GM10248 (cell line): Measurements from ENCODE around the gene MYO16.

Source experiments
- CTCF ChIA-PET: fragments of 300-600 bp; sonication (Branson Sonifier 250); formaldehyde crosslinking; extraction: SDS; loops from one replicate; lab custom pipeline; 2021; ENCODE audit warnings: antibody characterized with exemption; lab: Yijun Ruan, JAX
- POLR2A ChIA-PET: fragments of 350-650 bp; sonication (Branson Sonifier 250); formaldehyde crosslinking; extraction: SDS; loops from one replicate; lab custom pipeline; 2020; ENCODE audit warnings: antibody characterized with exemption; lab: Yijun Ruan, JAX
- DNase-seq: peaks from one replicate; pipeline ENCODE4 v3.0.0; 2012; ENCODE audit errors: extremely low spot score
- TF ChIP-seq, protein P1 (sequence below): IDR thresholded peaks from 2 replicates; pipeline ENCODE4 v1.5.1; 2012; ENCODE audit warnings: mild to moderate bottlenecking, low read depth; ENCODE audit errors: extremely low read depth, missing control alignments, control extremely low read depth

MYO16 gene

DNA sequence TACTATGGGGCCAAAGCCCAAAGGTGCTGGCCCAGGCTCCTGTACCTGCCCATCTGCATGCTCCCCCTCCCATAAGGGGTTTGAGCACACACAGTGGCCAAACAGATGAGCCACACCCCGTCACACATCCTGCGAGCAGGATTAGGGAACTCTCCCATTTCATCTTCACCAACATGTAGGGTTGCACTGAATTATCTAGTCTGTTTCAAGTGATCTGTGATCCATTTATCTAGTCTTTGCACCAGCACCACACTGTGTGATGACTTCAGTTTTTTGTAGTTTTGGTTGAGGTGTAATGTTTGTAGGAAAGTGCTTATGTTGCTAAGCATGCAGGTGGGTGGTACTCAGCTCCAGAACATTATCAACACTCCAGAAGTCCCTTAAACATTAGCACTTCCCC lies 249.3 kb downstream of the MYO16 start:
- POLR2A ChIA-PET: no interaction called here
- no peak for DNase-seq
- TF ChIP-seq, protein P1, sequence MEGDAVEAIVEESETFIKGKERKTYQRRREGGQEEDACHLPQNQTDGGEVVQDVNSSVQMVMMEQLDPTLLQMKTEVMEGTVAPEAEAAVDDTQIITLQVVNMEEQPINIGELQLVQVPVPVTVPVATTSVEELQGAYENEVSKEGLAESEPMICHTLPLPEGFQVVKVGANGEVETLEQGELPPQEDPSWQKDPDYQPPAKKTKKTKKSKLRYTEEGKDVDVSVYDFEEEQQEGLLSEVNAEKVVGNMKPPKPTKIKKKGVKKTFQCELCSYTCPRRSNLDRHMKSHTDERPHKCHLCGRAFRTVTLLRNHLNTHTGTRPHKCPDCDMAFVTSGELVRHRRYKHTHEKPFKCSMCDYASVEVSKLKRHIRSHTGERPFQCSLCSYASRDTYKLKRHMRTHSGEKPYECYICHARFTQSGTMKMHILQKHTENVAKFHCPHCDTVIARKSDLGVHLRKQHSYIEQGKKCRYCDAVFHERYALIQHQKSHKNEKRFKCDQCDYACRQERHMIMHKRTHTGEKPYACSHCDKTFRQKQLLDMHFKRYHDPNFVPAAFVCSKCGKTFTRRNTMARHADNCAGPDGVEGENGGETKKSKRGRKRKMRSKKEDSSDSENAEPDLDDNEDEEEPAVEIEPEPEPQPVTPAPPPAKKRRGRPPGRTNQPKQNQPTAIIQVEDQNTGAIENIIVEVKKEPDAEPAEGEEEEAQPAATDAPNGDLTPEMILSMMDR: no peak
- CTCF ChIA-PET: interaction anchor here (1.1 to 1.8 kb wide), 2 partner anchors 9 to 16 kb away, joined by 3 read pairs; no protein-coding TSS in a partner anchor

DNA sequence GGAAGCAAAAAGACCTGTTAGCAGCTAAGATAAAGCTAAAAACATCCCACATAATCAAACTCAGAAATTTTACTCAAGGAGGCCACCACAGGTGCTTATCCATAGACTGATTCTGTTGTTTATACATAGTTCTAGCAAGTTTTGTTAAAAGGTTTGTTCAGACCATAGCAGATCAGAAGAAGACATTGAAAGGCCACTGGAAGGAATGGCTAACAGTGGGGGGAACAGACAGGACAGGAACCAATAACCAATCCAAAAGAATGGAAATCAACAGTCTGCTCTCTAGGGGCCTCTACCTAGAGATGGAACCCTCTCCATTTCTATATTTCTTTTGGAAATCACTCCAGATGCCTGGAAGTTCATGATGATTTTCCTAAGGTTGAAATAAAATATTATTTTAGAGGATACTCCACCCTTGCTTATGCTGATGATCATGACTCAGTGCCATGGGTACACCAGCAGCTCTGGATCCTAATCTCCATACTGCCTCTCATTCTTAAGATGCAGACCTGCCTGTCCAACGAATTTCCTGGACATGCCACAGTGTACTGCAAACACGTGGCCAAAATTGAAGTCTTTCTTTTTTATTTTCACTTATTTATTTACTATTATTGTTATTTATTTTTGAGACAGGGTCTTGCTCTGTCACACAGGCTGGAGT lies 260.0 kb downstream of the MYO16 start:
- DNase-seq: no peak
- TF ChIP-seq, protein P1: no peak
- POLR2A ChIA-PET: interaction anchor here (0.6 kb wide), 1 partner anchor 26 kb away, joined by 5 read pairs; no protein-coding TSS in a partner anchor
- CTCF ChIA-PET: no interaction called here

DNA sequence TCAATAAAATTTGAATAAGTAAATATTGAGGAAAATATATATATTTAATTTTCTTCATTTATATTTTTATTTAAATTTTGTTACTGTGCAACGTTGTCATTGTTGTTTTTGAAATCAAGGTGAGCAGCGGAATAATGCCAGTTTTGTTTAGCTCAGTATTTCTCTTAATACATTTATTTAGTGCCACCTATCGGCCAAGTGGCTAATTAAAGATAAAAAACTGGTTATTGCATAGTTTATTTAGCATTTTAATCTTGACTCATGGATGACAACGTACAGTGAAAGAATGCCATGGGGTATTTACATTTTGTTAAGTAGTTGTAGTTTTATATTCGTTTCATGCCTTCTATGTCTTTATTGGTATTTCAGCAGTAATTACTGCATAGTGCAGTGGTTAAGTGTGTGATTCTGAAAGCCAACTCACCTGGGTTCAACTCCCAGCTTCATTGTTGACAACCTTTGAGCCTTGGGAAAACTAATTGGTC lies 265.9 kb downstream of the MYO16 start:
- TF ChIP-seq, protein P1: peak; percentile 62
- ChIA-PET POLR2A (no interaction called here), CTCF (interaction anchor here (0.7 to 6.3 kb wide), 20 partner anchors 9 to 740 kb away, joined by 3 to 69 read pairs (median 3); no protein-coding TSS in a partner anchor)
- DNase-seq: no peak

DNA sequence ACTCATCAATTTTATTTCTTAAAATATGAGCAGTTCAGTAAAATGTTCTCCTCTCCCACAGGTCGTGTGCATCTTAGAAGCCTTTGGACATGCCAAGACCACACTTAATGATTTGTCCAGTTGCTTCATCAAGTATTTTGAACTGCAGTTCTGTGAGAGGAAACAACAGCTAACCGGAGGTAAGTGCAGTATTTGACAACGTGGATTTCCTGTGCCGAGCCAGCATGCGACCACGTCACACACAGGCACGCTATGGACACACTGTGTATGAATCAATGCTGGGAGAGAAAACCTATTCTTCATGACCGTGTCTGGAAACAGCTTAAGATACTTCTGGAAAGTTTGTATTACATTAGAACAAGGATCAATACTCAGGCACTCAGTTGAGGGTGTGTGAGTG lies 268.5 kb downstream of the MYO16 start:
- CTCF ChIA-PET: interaction anchor here (1.5 to 6.3 kb wide), 2 partner anchors 17 to 672 kb away, joined by 3 to 69 read pairs; no protein-coding TSS in a partner anchor
- TF ChIP-seq, protein P1: no peak
- POLR2A ChIA-PET: no interaction called here
- DNase-seq: no peak

DNA sequence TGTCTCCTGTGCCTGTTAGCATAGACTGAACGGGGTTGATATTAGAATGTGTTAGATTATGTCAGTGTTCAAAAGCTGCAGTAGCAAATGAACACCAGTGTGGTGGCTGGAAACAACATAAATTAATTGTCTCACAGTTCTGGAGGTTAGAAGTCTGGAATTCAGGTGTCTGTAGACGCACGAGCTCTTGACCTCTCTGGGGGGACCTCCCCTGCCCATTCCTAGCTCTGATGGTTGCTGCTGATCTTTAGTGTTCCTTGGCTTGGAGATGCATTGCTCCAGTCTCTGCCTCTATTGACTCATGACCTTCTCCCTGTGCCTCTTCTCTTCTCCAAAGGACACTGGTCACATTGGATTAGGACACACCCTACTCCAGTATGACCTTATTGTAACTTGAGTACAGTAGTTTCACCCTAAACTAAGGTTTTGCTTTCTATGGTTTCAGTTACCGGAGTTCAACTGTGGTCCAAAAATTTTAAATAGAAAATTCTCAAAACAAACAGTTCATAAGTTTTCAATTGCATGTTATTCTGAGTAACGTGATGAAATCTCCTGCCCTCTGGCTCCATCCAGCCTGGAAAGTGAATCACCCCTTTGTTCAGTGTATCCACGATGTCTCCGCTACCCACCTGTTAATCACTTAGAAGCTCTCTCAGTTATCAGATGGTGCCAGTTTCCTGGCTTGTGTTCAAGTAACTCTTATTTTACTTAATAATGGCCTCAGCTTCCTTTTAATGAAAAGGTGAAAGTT lies 273.2 kb downstream of the MYO16 start:
- TF ChIP-seq, protein P1: no peak
- ChIA-PET POLR2A (no interaction called here), CTCF (interaction anchor here (1.5 kb wide), 1 partner anchor 13 kb away, joined by 8 read pairs; no protein-coding TSS in a partner anchor)
- DNase-seq: no peak

DNA sequence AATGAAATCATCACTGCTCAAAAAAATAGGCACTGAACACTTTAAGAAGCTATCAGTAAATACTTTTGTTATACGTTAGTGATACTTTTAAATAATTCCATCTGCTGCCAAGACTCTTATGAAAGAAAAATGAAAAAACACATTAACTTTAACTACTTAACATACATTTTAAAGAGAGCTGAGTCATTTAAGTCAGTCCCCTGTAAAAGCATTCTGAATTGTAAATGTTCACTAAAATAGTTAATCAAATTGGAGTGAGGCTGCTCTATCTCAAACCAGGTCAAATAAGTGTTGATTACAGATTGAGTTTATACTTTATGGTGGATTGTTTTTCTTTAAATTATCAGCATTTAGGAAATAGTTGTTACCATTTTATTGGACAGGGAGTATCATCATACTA lies 274.2 kb downstream of the MYO16 start:
- no peak for DNase-seq
- CTCF ChIA-PET: no interaction called here
- POLR2A ChIA-PET: no interaction called here
- TF ChIP-seq, protein P1: no peak
